ENCODE results near the gene RFTN1.

Gene RFTN1

DNA sequence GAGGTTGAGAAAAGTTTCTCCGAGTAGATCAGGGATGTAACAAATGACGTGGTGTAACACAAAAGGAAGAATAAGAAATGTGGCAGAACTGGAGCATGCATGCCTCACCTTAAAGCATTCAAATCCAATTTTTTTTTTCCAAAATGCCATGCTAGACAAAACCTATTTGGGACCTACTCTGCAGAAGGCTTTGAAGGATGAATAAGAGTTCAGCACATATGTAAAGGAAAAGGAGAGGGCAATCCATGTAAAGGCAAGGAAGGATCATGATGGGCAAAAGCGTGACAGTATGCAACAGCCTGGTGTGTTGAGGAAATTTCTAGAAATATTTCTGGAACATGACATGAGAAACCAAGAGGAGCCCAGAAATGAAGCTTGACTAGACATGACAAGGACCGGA lies 132.1 kb downstream of the RFTN1 start:
- no peak for DNase-seq (ENCODE audit: low read depth in 2 of 2, low spot score in 1 of 2)

- DNase-seq (ENCODE audit: low read depth in 2 of 2, low spot score in 1 of 2) = no peak
Measured at GRCh38 chr3:16380421-16380820, 133.1 kb downstream of the RFTN1 start.

DNA sequence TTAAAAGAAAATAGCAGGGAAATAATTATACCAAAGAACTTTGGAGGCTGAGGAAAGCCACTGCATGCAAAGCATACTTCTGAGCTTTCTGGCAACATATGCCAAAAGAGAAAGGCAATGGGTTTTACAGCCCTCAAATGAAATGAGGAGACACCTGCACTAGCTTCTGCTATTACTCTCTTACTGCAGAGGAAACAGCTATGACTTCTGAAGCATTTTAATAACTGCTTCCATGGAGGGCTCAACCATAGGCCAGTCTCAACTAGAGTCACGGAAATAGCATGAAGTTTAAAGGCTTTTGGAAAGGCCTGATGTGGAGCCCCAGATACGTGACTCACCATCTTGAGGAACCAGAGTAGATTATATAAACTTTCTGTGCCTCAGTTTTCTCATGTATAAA lies 133.7 kb downstream of the RFTN1 start:
- DNase-seq (ENCODE audit: low read depth in 2 of 2, low spot score in 1 of 2) = no peak

- no peak for DNase-seq (ENCODE audit: low read depth in 2 of 2, low spot score in 1 of 2)
Measured at GRCh38 chr3:16378920-16379319, 134.6 kb downstream of the RFTN1 start.

DNA sequence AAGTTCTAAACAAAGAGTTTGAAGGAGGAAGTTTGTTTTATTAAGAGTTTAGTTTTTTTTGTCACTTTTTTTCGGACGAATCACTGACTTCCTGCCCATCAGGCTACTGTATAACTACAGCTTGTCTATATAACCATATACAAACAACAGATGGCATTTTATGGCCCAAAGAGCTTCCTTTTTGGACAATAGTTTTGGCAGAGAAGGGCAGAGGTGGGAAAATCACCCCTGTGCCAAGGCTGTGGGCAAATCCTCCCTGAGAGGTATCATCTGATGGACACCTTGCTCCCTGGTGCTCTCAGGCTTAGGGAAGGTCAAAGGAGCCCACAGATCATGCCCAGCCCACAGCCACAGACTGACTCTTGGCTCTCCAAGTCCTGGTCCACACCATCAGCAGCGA lies 135.1 kb downstream of the RFTN1 start:
- no peak for DNase-seq (ENCODE audit: low read depth in 2 of 2, low spot score in 1 of 2)

- no peak for DNase-seq (ENCODE audit: low read depth in 2 of 2, low spot score in 1 of 2)
Measured at GRCh38 chr3:16377847-16378302, 135.6 kb downstream of the RFTN1 start.

GRCh38 chr3:16377196-16377595 lies 136.3 kb downstream of the RFTN1 start:
- no peak for DNase-seq (ENCODE audit: low read depth in 2 of 2, low spot score in 1 of 2)

DNA sequence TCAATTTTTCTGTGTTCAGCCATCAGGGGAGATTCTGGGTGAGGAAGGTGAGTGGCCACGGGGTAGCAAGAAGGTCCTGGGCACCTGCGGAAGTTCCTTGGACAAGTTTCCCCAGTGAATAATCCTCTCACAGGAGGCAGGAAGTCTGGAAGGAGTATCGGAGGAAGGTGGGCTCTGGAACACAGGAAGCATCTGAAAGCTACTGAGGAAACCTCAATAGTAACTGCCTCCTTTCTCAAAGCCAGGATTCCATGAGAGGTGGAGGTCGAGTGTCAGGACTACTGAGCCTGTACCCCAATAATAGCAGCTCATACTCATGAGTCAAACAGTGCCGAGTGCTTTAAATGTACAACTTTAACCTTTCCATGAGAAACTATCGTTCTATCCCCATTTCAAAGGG lies 137.6 kb downstream of the RFTN1 start:
- no peak for DNase-seq (ENCODE audit: low read depth in 2 of 2, low spot score in 1 of 2)

GRCh38 chr3:16374935-16375245 lies 138.6 kb downstream of the RFTN1 start:
- DNase-seq (ENCODE audit: low read depth in 2 of 2, low spot score in 1 of 2) = no peak

GRCh38 chr3:16374047-16374934 lies 139.2 kb downstream of the RFTN1 start:
- no peak for DNase-seq (ENCODE audit: low read depth in 2 of 2, low spot score in 1 of 2)

DNA sequence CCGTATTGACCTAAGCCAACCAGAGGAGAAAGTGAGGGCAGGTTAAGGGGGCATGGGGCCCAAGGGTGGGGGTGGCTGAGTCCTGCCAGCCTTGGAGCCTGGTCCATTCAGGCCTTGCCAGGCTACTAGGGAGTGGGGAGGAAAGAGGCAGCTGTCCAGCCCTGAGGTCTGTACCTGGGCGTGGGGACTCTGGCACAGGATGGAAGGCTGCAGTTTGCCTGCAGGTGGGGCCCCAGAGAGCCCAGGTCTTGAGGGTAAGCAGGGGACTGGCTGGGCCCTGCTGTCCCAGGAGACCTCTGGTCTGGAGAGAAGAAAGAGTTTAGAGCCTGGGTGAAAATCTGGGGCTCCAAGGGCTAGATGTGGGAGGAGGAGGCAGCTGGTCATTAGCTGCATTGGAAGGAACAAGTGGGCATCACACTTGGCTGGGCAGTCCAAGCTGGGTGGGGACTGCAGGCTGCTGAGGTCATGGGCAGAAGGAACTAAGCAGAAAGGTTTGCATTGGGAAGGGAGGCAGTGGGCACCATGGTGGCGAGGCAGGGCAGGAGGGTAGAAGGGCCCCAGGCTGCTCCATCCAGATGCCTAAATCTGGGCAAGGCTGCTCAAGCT lies 140.1 kb downstream of the RFTN1 start:
- no peak for DNase-seq (ENCODE audit: low read depth in 2 of 2, low spot score in 1 of 2)

DNA sequence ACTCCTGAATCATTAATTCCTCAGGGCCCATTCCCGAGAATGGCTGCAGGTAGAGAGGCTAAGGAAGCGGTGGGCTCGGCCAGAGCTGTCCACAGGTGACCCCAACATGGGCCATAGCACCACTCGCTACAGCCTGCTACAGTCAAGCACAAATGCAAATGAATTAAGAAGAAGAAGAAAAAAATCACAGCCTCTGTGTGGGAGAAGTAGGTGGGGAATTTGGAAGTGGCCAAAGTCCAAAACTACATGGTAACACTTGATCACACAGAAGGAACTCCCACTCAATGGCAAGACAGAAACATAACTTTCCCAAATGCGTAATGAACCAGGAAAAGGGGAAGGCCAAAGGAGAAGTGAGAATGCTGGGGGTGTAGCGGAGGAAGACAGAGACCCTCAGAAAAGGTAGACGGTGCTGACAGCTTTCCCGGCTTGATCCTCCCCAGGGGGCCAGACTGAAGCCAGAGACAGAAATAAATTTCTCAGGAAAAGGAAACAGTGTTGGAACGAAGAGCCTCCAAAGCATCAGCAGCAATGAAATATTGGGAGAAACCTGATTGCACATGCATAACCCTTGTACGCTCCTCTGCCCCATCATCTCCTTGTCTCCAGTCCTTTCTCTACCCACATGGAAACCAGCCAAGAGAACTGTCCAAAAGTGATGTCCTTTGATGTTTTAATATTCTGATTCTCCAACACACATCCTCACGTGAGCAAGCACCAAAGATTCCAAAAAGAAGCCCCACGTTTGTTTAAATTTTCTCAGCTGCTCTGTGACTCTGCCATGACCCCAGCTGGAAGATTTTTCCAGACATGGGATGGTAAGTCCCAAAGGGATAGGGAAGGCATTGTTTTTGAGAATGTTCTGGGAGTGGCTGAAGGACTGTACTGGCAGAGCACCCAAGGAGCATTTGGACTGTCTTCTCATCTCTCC lies 140.9 kb downstream of the RFTN1 start:
- DNase-seq (ENCODE audit: low read depth in 2 of 2, low spot score in 1 of 2) = no peak

DNA sequence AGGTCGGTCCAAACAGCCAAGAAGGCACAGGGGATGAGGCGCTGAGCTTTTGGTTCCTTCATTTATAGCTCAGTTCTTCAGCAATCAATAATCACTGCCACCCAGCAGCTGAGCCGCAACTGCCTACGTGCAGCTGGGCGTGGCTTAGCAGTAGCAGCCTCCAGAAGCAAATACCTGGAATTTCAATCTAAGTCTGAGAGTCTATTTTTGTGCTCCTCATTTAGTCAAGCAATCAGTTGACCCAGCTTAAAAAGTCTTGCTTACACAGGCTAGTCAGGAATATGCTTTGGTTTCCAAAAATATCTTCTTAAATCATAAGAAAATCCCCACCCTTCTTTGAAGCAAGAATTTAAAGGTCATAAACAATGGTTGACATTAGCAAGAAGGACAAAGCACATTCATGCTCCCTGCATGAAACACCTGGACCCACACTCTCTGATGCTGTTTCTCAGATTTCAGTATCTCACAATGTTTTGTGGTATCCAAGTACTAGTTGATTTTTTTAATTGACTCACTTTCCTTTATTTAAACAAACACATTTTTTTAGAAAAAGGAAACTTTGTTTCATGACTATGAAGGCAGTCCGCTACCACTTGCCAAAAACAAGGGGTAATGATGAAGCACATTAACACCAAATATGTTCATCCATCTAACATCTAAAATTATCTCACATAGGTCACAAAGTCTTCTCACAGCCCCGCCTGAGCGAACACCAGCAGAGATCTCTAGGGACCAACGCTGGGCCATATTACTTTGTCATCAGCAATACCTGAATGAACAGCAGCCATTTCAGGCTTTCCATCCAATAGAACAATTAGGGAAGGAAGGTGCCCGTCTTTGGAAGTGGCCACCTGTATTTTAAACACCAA lies 142.4 kb downstream of the RFTN1 start:
- no peak for DNase-seq (ENCODE audit: low read depth in 2 of 2, low spot score in 1 of 2)

DNA sequence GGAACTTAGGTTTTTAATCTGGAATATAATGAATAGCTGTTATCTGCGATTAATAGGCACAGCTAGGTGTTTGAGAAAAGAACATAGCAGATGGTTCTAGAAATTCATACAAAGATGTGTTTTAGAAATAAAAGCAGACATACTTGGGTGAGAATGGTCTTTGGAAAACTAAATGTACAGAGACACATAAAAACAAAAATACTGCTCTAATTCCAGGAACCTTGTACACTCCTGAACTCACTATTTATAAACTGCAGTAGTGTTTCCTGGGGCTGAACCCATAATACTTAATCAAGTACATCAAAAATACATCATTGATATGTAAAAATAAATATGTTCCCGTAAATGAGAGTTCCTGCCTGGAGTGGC lies 143.0 kb downstream of the RFTN1 start:
- DNase-seq (ENCODE audit: low read depth in 2 of 2, low spot score in 1 of 2) = no peak

DNA sequence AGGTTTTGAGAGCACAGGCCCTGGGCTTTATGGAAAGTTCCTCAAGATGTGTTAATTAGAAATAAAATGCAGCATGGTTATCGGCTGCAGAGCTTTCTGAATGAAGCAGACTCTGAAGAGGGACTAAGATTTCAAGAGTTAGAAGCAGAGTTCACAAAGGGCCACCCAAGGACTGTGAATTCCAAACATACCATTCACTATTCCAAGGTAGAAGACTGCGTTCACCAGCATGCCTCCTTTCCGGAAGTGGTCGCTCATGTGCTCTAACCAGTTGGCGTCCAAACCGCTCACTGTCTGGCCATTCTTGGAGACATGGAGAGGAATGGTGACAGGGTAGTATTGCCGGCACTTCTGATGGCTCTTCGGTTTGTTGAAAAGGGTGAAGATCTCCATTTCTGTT lies 143.6 kb downstream of the RFTN1 start:
- no peak for DNase-seq (ENCODE audit: low read depth in 2 of 2, low spot score in 1 of 2)

GRCh38 chr3:16369276-16369675 lies 144.2 kb downstream of the RFTN1 start:
- no peak for DNase-seq (ENCODE audit: low read depth in 2 of 2, low spot score in 1 of 2)

GRCh38 chr3:16366581-16366980 lies 146.9 kb downstream of the RFTN1 start:
- no peak for DNase-seq (ENCODE audit: low read depth in 2 of 2, low spot score in 1 of 2)

GRCh38 chr3:16365491-16366128 lies 147.9 kb downstream of the RFTN1 start:
- no peak for DNase-seq (ENCODE audit: low read depth in 2 of 2, low spot score in 1 of 2)

- no peak for DNase-seq (ENCODE audit: low read depth in 2 of 2, low spot score in 1 of 2)
Measured at GRCh38 chr3:16364963-16365362, 148.5 kb downstream of the RFTN1 start.

- DNase-seq (ENCODE audit: low read depth in 2 of 2, low spot score in 1 of 2) = no peak
Measured at GRCh38 chr3:16364323-16364722, 149.2 kb downstream of the RFTN1 start.
